K562 (cell line): ENCODE measurements around the gene DNAI7. TPM values are rescaled to one million over a fixed set of nuclear protein-coding genes. Genes with fewer than 3 reads are reported as not detected.
A peak's percentile ranks its signal among the peaks of the same experiment; 100 is the strongest.

Experiments used
- DIDO1 ChIP-seq: fragments of 450-650 bp; IDR thresholded peaks from 2 replicates; pipeline ENCODE4 v1.6.1; 2016; ENCODE audit warnings: low read depth, missing biosample characterization, missing genetic modification characterization
- HSF4 ChIP-seq: fragments of 250-450 bp; sonication (Bioruptor Pico); IDR thresholded peaks from 2 replicates; pipeline ENCODE4 v2.1.2; 2022; ENCODE audit warnings: mild to moderate bottlenecking, moderate library complexity, borderline replicate concordance
- L3MBTL2 ChIP-seq: fragments of 450-650 bp; IDR thresholded peaks from 2 replicates; pipeline ENCODE4 v1.6.1; 2016; ENCODE audit warnings: mild to moderate bottlenecking, moderate library complexity
- MECOM ChIP-seq: fragments of 250-450 bp; sonication (Bioruptor Pico); IDR thresholded peaks from 2 replicates; pipeline ENCODE4 v1.8.0; 2022; ENCODE audit warnings: inconsistent platforms
- SMARCC2 ChIP-seq: fragments of 450-650 bp; IDR thresholded peaks from 2 replicates; pipeline ENCODE4 v1.6.1; 2017; ENCODE audit warnings: antibody characterized with exemption, moderate library complexity, mild to moderate bottlenecking, low read depth
- ZKSCAN8 ChIP-seq: fragments of 200-800 bp; sonication (Bioruptor generic); IDR thresholded peaks from 2 replicates; pipeline ENCODE4 v1.6.1; 2016; ENCODE audit warnings: missing genetic modification characterization, missing compliant biosample characterization
- polyA plus RNA-seq, 8 experiments: library from polyadenylated mRNA; depleted of rRNA in 4 of 8; stranded (reverse) in 5 of 8; unstranded in 3 of 8; fragments of >200 nt; fragmentation: Nextera tagmentation in 2 of 8; fragmentation: Illumina TruSeq in 1 of 8; extraction: Ambion mirVana in 2 of 8; extraction: Trizol in 1 of 8; gene quantifications; 2 replicates each; pipeline versions ENCODE4 v1.2.1 to v1.2.3, GENCODE V29; 2011 to 2014; ENCODE audit warnings: inconsistent platforms in 1 of 8, missing spikeins in 1 of 8
- total RNA-seq, 7 experiments: library from RNA; depleted of rRNA in 6 of 7; stranded (reverse); fragments of >200 nt in 6 of 7; fragmentation: Illumina TruSeq in 2 of 7; extraction: Trizol in 2 of 7; gene quantifications; 2 replicates each; pipeline versions ENCODE4 v1.2.1 to v1.2.3, GENCODE V29; 2011 to 2021; ENCODE audit warnings: low replicate concordance in 1 of 7
- TF ChIP-seq, protein P1 (sequence below), 2 experiments: fragments of 450-650 bp in 1 of 2; sonication (generic) in 1 of 2; formaldehyde crosslinking in 1 of 2; IDR thresholded peaks; 2 replicates each; pipeline versions ENCODE4 v1.7.1 to v1.9.0; 2016 to 2022; ENCODE audit warnings: inconsistent platforms in 1 of 2, mild to moderate bottlenecking in 1 of 2, missing genetic modification reagents in 1 of 2
- TF ChIP-seq, protein P2 (sequence below): sonication (generic); IDR thresholded peaks from 2 replicates; pipeline ENCODE4 v1.6.1; 2016
- TF ChIP-seq, protein P3 (sequence below): IDR thresholded peaks from 2 replicates; pipeline ENCODE4 v1.6.1; 2014; ENCODE audit warnings: antibody characterized with exemption
- TF ChIP-seq, protein P4 (sequence below): sonication (generic); formaldehyde crosslinking; IDR thresholded peaks from 2 replicates; pipeline ENCODE4 v1.8.0; 2022; ENCODE audit warnings: missing genetic modification reagents, mild to moderate bottlenecking, moderate library complexity, borderline replicate concordance
- TF ChIP-seq, protein P5 (sequence below): fragments of 250-450 bp; sonication (Bioruptor Pico); IDR thresholded peaks from 2 replicates; pipeline ENCODE4 v1.4.0; 2020; ENCODE audit warnings: mild to moderate bottlenecking

Gene DNAI7
- total and polyA plus RNA-seq, 9 of the 15 experiments (the other 6 are each of a cell fraction or from before 2014, with no cell fraction given), result 0.06 to 0.76 (median 0.17) TPM; not detected in 1

DNA sequence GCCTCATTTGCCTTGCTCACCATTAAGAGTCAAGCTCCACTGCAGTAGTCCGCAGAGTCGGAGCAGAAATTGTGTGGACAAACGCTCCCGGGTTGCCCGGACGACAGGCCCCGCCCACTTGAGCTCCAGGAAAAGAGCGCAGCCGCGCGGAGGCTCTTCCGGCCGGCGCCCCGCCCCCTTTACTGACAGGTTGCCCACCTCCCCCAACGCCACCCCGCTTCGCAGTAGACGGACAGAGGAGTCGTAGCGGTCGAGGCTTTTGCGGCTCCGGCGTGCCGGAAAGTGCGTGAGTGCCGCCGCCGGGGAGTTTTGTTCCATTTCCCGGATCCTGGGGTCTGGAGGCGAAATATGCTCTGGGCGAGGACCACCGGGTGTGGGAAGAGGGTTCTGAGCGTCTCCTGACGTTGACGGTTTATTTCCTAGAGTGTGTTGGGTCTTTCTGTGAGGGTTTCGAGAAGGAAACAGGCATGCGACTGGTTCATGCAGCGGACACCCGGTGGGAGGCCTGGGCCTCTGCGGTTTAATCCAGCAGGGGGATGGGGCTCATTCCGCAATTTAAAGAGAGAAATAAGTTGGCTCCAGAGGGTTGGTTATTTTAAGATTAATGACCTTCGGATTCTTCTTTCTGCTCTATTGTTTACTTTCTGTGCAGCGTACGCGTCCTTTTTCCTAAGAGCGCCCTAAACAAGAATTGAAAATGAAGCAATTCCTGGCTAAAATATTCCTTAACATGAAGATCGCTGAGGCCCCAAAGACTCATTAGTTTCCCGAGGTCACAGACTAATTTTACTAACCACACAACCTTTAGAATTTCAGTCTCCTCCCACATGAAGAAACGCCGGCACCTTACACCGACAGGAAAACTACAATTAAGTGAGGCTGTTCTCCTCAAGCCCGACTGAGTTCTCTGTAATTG, at the start of gene DNAI7, which contains the start of gene ETFRF1 (continued):
- TF ChIP-seq, protein P1, sequence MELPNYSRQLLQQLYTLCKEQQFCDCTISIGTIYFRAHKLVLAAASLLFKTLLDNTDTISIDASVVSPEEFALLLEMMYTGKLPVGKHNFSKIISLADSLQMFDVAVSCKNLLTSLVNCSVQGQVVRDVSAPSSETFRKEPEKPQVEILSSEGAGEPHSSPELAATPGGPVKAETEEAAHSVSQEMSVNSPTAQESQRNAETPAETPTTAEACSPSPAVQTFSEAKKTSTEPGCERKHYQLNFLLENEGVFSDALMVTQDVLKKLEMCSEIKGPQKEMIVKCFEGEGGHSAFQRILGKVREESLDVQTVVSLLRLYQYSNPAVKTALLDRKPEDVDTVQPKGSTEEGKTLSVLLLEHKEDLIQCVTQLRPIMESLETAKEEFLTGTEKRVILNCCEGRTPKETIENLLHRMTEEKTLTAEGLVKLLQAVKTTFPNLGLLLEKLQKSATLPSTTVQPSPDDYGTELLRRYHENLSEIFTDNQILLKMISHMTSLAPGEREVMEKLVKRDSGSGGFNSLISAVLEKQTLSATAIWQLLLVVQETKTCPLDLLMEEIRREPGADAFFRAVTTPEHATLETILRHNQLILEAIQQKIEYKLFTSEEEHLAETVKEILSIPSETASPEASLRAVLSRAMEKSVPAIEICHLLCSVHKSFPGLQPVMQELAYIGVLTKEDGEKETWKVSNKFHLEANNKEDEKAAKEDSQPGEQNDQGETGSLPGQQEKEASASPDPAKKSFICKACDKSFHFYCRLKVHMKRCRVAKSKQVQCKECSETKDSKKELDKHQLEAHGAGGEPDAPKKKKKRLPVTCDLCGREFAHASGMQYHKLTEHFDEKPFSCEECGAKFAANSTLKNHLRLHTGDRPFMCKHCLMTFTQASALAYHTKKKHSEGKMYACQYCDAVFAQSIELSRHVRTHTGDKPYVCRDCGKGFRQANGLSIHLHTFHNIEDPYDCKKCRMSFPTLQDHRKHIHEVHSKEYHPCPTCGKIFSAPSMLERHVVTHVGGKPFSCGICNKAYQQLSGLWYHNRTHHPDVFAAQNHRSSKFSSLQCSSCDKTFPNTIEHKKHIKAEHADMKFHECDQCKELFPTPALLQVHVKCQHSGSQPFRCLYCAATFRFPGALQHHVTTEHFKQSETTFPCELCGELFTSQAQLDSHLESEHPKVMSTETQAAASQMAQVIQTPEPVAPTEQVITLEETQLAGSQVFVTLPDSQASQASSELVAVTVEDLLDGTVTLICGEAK (IDR thresholded peaks at IDR 0.05), result 0 out of 2 replicates have a peak, but pooled peaks have one; percentile 51
- TF ChIP-seq, protein P1 (CRISPR knock-in tag; IDR thresholded peaks at IDR 0.05), result no peak
- TF ChIP-seq, protein P2, sequence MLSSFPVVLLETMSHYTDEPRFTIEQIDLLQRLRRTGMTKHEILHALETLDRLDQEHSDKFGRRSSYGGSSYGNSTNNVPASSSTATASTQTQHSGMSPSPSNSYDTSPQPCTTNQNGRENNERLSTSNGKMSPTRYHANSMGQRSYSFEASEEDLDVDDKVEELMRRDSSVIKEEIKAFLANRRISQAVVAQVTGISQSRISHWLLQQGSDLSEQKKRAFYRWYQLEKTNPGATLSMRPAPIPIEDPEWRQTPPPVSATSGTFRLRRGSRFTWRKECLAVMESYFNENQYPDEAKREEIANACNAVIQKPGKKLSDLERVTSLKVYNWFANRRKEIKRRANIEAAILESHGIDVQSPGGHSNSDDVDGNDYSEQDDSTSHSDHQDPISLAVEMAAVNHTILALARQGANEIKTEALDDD, result peak; percentile 62
- TF ChIP-seq L3MBTL2 (peak; percentile 82), DIDO1 (tag) (0 out of 2 replicates have a peak, but pooled peaks have one; percentile 28), ZKSCAN8 (CRISPR knock-in tag) (no peak), SMARCC2 (no peak), HSF4 (CRISPR knock-in tag) (no peak), MECOM (CRISPR knock-in tag) (no peak)
- TF ChIP-seq, protein P3, sequence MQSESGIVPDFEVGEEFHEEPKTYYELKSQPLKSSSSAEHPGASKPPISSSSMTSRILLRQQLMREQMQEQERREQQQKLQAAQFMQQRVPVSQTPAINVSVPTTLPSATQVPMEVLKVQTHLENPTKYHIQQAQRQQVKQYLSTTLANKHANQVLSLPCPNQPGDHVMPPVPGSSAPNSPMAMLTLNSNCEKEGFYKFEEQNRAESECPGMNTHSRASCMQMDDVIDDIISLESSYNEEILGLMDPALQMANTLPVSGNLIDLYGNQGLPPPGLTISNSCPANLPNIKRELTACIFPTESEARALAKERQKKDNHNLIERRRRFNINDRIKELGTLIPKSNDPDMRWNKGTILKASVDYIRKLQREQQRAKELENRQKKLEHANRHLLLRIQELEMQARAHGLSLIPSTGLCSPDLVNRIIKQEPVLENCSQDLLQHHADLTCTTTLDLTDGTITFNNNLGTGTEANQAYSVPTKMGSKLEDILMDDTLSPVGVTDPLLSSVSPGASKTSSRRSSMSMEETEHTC, result no peak
- TF ChIP-seq, protein P4, sequence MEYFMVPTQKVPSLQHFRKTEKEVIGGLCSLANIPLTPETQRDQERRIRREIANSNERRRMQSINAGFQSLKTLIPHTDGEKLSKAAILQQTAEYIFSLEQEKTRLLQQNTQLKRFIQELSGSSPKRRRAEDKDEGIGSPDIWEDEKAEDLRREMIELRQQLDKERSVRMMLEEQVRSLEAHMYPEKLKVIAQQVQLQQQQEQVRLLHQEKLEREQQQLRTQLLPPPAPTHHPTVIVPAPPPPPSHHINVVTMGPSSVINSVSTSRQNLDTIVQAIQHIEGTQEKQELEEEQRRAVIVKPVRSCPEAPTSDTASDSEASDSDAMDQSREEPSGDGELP (CRISPR knock-in tag), result peak; percentile 72; the same call in 1 of the 2 replicates
- TF ChIP-seq, protein P5, sequence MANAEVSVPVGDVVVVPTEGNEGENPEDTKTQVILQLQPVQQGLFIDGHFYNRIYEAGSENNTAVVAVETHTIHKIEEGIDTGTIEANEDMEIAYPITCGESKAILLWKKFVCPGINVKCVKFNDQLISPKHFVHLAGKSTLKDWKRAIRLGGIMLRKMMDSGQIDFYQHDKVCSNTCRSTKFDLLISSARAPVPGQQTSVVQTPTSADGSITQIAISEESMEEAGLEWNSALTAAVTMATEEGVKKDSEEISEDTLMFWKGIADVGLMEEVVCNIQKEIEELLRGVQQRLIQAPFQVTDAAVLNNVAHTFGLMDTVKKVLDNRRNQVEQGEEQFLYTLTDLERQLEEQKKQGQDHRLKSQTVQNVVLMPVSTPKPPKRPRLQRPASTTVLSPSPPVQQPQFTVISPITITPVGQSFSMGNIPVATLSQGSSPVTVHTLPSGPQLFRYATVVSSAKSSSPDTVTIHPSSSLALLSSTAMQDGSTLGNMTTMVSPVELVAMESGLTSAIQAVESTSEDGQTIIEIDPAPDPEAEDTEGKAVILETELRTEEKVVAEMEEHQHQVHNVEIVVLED (CRISPR knock-in tag), result no peak
